K562 (cell line): ENCODE results near the gene CAMK2G. TPM values are rescaled to one million over a fixed set of nuclear protein-coding genes. Genes with fewer than 3 reads are reported as not detected.

ENCODE experiments used
- ATAC-seq: fragments of 200-7000 bp; cut with Tn5 transposase; 3 replicates; pipeline ENCODE4 v1.9.1; 2020; ENCODE audit warnings: moderate library complexity
- BruUV-seq: library from RNA; stranded (reverse); fragments of 400-500 nt; replicated peaks from 2 replicates; lab custom pipeline; 2021; lab: Mats Ljungman, UMichigan
- CTCF ChIA-PET: fragments of 300-600 bp; formaldehyde crosslinking; extraction: SDS; loops from one replicate; lab custom pipeline; 2021; ENCODE audit warnings: low intra/inter-chr PET ratio; lab: Yijun Ruan, JAX
- POLR2A ChIA-PET: fragments of 300-600, 350-650 bp; sonication (Branson Sonifier 250); formaldehyde crosslinking; extraction: SDS; loops from one replicate; lab custom pipeline; 2021; ENCODE audit warnings: antibody characterized with exemption, inconsistent platforms; lab: Yijun Ruan, JAX
- DNase-seq, 4 experiments: peaks; one replicate each; pipeline versions ENCODE4 v3.0.0 to v3.0.0-alpha.2; 2011 to 2018; ENCODE audit warnings: low spot score in 3 of 4, mixed read lengths in 3 of 4; ENCODE audit errors: extremely low read depth in 1 of 4
- FAIRE-seq: peaks from 2 replicates; lab custom pipeline; 2011; peaks lifted over from hg19 to GRCh38; lab: Jason Lieb, UNC
- H2AFZ ChIP-seq: 2 replicates; pipeline ENCODE4 v1.6.0; 2011; ENCODE audit warnings: low read depth, low read length, control low read depth, inconsistent platforms
- H3K27ac ChIP-seq: fragments of 200-600 bp; 3 replicates; pipeline ENCODE4 v1.8.0; 2011; ENCODE audit warnings: low read depth, mild to moderate bottlenecking, control low read depth, inconsistent platforms, low read length, moderate library complexity, mixed read lengths; ENCODE audit errors: extremely low read depth
- H3K27me3 ChIP-seq, 2 experiments: fragments of 300-600 bp in 1 of 2; 2 replicates in 1 of 2; 3 replicates in 1 of 2; pipeline versions ENCODE4 v1.6.0 to v1.8.0; 2011; ENCODE audit warnings: inconsistent platforms in 2 of 2, low read length in 2 of 2, mild to moderate bottlenecking in 1 of 2, mixed read lengths in 1 of 2, moderate library complexity in 1 of 2; ENCODE audit not compliant: control insufficient read depth in 2 of 2, insufficient read depth in 2 of 2
- H3K36me3 ChIP-seq: fragments of 300-600 bp; 3 replicates; pipeline ENCODE4 v1.8.0; 2011; ENCODE audit warnings: mild to moderate bottlenecking, low read length, inconsistent platforms; ENCODE audit not compliant: control insufficient read depth, insufficient read depth
- H3K4me1 ChIP-seq, 2 experiments: fragments of 200-600 bp in 1 of 2; replicated peaks in 1 of 2; 2 replicates in 1 of 2; 3 replicates in 1 of 2; pipeline versions ENCODE4 v1.5.1 to v1.8.0; 2011; ENCODE audit warnings: inconsistent platforms in 2 of 2, low read length in 2 of 2, mild to moderate bottlenecking in 1 of 2, mixed read lengths in 1 of 2, moderate library complexity in 1 of 2; ENCODE audit not compliant: control insufficient read depth in 2 of 2, insufficient read depth in 2 of 2
- H3K4me2 ChIP-seq: 2 replicates; pipeline ENCODE4 v1.6.1; 2011; ENCODE audit warnings: low read length, control low read depth, inconsistent platforms, mixed read lengths; ENCODE audit not compliant: insufficient read depth
- H3K4me3 ChIP-seq: fragments of 200-600 bp; sonication (generic), shearing (Covaris generic); 2 replicates; pipeline ENCODE4 v1.5.1; 2016; ENCODE audit warnings: control low read depth, inconsistent platforms
- H3K79me2 ChIP-seq: fragments of 200-600 bp; 3 replicates; pipeline ENCODE4 v1.8.0; 2011; ENCODE audit warnings: low read length, inconsistent platforms; ENCODE audit not compliant: control insufficient read depth, insufficient read depth
- H3K9ac ChIP-seq, 2 experiments: 2 replicates each; pipeline versions ENCODE4 v1.6.0 to v1.6.1; 2011; ENCODE audit warnings: low read depth in 2 of 2, low read length in 2 of 2, control low read depth in 1 of 2, inconsistent platforms in 1 of 2, mild to moderate bottlenecking in 1 of 2, mixed read lengths in 1 of 2; ENCODE audit not compliant: insufficient read depth in 1 of 2
- H3K9me1 ChIP-seq: one replicate; pipeline ENCODE4 v1.6.0; 2011; ENCODE audit warnings: inconsistent platforms, mild to moderate bottlenecking, low read length, moderate library complexity; ENCODE audit not compliant: control insufficient read depth, insufficient read depth
- H3K9me3 ChIP-seq: replicated peaks from 2 replicates; pipeline ENCODE4 v1.5.1; 2011; ENCODE audit warnings: low read depth, low read length, inconsistent platforms; ENCODE audit not compliant: control insufficient read depth, insufficient read depth
- H4K20me1 ChIP-seq: replicated peaks from 2 replicates; pipeline ENCODE4 v1.6.1; 2011; ENCODE audit warnings: low read length, inconsistent platforms, mixed read lengths; ENCODE audit not compliant: control insufficient read depth, insufficient read depth
- MAZ ChIP-seq, 2 experiments: fragments of 450-650 bp in 1 of 2; sonication (generic) in 1 of 2; formaldehyde crosslinking; IDR thresholded peaks in 1 of 2; conservative IDR thresholded peaks in 1 of 2; 2 replicates each; pipeline versions ENCODE4 v1.4.0 to v1.5.0; 2020; ENCODE audit warnings: mild to moderate bottlenecking in 1 of 2, missing genetic modification reagents in 1 of 2
- POLR2G ChIP-seq: fragments of 200-400 bp; formaldehyde crosslinking; IDR thresholded peaks from 2 replicates; pipeline ENCODE4 v1.6.1; 2017; ENCODE audit warnings: low read depth, mild to moderate bottlenecking, antibody characterized with exemption, low read length, moderate library complexity
- RBFOX2 ChIP-seq: fragments of 200-400 bp; formaldehyde crosslinking; IDR thresholded peaks from 2 replicates; pipeline ENCODE4 v1.6.1; 2017; ENCODE audit warnings: low read depth, mild to moderate bottlenecking, low read length, moderate library complexity
- TBL1XR1 ChIP-seq, 2 experiments: IDR thresholded peaks; 2 replicates each; pipeline ENCODE4 v1.6.1; 2012; ENCODE audit warnings: improper control_type of control experiment in 2 of 2, low read length in 2 of 2, mild to moderate bottlenecking in 1 of 2
- TFAP4 ChIP-seq: sonication (generic); formaldehyde crosslinking; IDR thresholded peaks from 2 replicates; pipeline ENCODE4 v1.8.0; 2022; ENCODE audit warnings: missing genetic modification reagents, mild to moderate bottlenecking, moderate library complexity, borderline replicate concordance
- ZBED1 ChIP-seq: IDR thresholded peaks from 2 replicates; pipeline ENCODE4 v1.6.1; 2014
- WGBS: fragments of 100-300 bp; shearing (Covaris generic); methylation state at CpG from one replicate; pipeline ENCODE4 v1.1.6; 2016; ENCODE audit warnings: low coverage, mixed read lengths; ENCODE audit not compliant: insufficient coverage; ENCODE audit errors: missing lambda C conversion rate; 5-methylcytosine and 5-hydroxymethylcytosine counted together
- in situ Hi-C: fragments of 300-500 bp; cut with MboI; formaldehyde crosslinking; loops from 4 replicates; pipeline ENCODE4 v1.15.0; 2018; ENCODE audit warnings: inconsistent platforms, mixed read lengths
- intact Hi-C: fragments of 100-400 bp; cut with micrococcal nuclease; formaldehyde crosslinking; loops from 2 replicates; pipeline ENCODE4 v1.14.2; 2022
- polyA plus RNA-seq, 8 experiments: library from polyadenylated mRNA; depleted of rRNA in 4 of 8; stranded (reverse) in 5 of 8; unstranded in 3 of 8; fragments of >200 nt; fragmentation: Nextera tagmentation in 2 of 8; fragmentation: Illumina TruSeq in 1 of 8; extraction: Ambion mirVana in 2 of 8; extraction: Trizol in 1 of 8; gene quantifications; 2 replicates each; pipeline versions ENCODE4 v1.2.1 to v1.2.3, GENCODE V29; 2011 to 2014; ENCODE audit warnings: inconsistent platforms in 1 of 8, missing spikeins in 1 of 8
- total RNA-seq, 7 experiments: library from RNA; depleted of rRNA in 6 of 7; stranded (reverse); fragments of >200 nt in 6 of 7; fragmentation: Illumina TruSeq in 2 of 7; extraction: Trizol in 2 of 7; gene quantifications; 2 replicates each; pipeline versions ENCODE4 v1.2.1 to v1.2.3, GENCODE V29; 2011 to 2021; ENCODE audit warnings: low replicate concordance in 1 of 7

CAMK2G gene
- total and polyA plus RNA-seq, 9 of the 15 experiments (the other 6 are each of a cell fraction or from before 2014, with no cell fraction given) = 9.0 to 37.9 (median 32.6) TPM

- Histone ChIP-seq H4K20me1 (no peaks in the 10 kb centered on the region), H3K4me1 (peaks cover 0 to 2% of the 10 kb centered on the region in 2 experiments; a peak in 2 of 5 replicates), H3K4me2 (no peak overlapping the region), H2AFZ (no peak overlapping the region), H3K79me2 (peaks cover 3% of the 10 kb centered on the region; the same call in 2 of the 3 replicates), H3K4me3 (no peak overlapping the region), H3K36me3 (peaks cover 75% of the 10 kb centered on the region; the same call in 2 of the 3 replicates), H3K9me3 (no peaks in the 10 kb centered on the region), H3K27ac (no peak overlapping the region), H3K9me1 (peaks cover 3% of the 10 kb centered on the region), H3K27me3 (no peaks in the 10 kb centered on the region), H3K9ac (peak overlapping the region in 1 of 2 experiments; percentile 55; a peak in 1 of 4 replicates)
- no peak for FAIRE-seq
- DNase-seq = no peak
- intact Hi-C loops (no loop called here), in situ Hi-C loops (no loop called here)
- no peak for ATAC-seq
- TF ChIP-seq TFAP4 (CRISPR knock-in tag) (0 out of 2 replicates have a peak, but pooled peaks have one; percentile 16), MAZ (CRISPR knock-in tag; conservative IDR thresholded peaks at IDR 0.05 in 1 of 2, IDR thresholded peaks at IDR 0.05 in 1 of 2) (no peak), TBL1XR1 (IDR thresholded peaks at IDR 0.05; ENCODE audit: low read length in 2 of 2) (no peak), RBFOX2 (peak; percentile 48), ZBED1 (no peak), POLR2G (peak; percentile 50; the same call in 1 of the 2 replicates)
- ChIA-PET POLR2A (interaction anchor here (1.4 kb wide), 1 partner anchor 12 kb away, joined by 4 read pairs; no protein-coding TSS in a partner anchor), CTCF (no interaction called here)
- 90% methylated on average over 26 of the region's 26 CpGs for WGBS
- BruUV-seq = no TSS peak
Measured at GRCh38 chr10:73791871-73792400, 82.4 kb downstream of the CAMK2G start.
